Thyroid gland (tissue), 4 donors: Measurements from ENCODE around the gene MLPH.

Experiments
- POLR2A ChIP-seq, 2 donors: fragments of 450-650 bp; IDR thresholded peaks; one replicate each; pipeline ENCODE4 v1.6.1; 2017; ENCODE audit warnings: antibody characterized with exemption in 2 of 2, mild to moderate bottlenecking in 2 of 2, moderate library complexity in 1 of 2
- TF ChIP-seq, protein P1 (sequence below), 6 experiments: fragments of 200-600 bp in 3 of 6; fragments of 450-650 bp in 3 of 6; sonication (generic) in 3 of 6; IDR thresholded peaks; one replicate each; pipeline ENCODE4 v1.5.1; 2016 to 2019; ENCODE audit warnings: antibody characterized with exemption in 6 of 6, mild to moderate bottlenecking in 2 of 6, inconsistent platforms in 1 of 6, moderate library complexity in 1 of 6

DNA sequence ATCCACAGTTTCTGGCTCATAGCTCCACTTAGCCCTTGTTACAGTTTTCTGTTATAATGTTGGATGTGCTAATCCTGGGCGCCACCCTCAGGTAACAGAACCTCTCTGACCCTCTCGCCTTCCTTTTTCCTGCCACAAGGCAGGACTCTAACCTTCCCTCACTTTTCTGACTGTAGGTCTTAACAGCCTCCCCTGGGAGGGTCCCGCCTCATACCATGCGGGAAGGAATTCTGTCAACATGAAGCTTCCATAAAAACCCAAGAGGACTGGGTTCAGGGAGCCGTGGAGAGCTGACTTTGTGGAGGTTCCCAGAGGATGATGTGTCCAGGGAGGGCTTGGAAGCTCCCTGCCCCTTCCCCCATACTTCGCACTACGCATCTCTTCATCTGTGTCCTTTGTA lies 115.4 kb downstream of the MLPH start:
- TF ChIP-seq, protein P1, sequence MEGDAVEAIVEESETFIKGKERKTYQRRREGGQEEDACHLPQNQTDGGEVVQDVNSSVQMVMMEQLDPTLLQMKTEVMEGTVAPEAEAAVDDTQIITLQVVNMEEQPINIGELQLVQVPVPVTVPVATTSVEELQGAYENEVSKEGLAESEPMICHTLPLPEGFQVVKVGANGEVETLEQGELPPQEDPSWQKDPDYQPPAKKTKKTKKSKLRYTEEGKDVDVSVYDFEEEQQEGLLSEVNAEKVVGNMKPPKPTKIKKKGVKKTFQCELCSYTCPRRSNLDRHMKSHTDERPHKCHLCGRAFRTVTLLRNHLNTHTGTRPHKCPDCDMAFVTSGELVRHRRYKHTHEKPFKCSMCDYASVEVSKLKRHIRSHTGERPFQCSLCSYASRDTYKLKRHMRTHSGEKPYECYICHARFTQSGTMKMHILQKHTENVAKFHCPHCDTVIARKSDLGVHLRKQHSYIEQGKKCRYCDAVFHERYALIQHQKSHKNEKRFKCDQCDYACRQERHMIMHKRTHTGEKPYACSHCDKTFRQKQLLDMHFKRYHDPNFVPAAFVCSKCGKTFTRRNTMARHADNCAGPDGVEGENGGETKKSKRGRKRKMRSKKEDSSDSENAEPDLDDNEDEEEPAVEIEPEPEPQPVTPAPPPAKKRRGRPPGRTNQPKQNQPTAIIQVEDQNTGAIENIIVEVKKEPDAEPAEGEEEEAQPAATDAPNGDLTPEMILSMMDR (IDR thresholded peaks at IDR 0.05): no peak
- no peak for TF ChIP-seq POLR2A (IDR thresholded peaks at IDR 0.05)
